Measurements from ENCODE around the gene HINT2. TPM values are rescaled to one million over a fixed set of nuclear protein-coding genes. Genes with fewer than 3 reads are reported as not detected.

The HINT2 gene
- total RNA-seq, 1 donor from 2014 or later, result 24.4 TPM

- no peak for DNase-seq (ENCODE audit: low read depth)
Observed at GRCh38 chr9:35778496-35778895, 36.3 kb downstream of the HINT2 start.

DNA sequence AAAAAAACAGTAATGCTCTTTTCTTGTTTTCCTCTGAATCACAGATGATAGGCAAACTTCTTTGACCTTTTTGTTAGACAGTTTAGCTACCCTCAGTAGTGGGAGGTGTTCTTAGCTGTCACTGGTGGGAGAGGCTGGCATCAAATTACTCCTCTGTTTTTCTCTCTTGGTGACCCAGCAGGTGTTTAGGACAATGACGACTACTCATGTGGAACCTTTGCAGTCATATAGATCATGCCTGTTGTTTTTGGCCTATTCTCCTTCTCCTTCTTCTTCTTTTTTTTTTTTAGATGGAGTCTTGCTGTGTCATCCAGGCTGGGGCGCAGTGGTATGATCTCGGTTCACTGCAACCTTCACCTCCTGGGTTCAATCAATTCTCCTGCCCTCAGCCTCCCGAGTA, 38.8 kb downstream of the HINT2 start:
- peak; percentile 17 for DNase-seq (ENCODE audit: low read depth)

DNA sequence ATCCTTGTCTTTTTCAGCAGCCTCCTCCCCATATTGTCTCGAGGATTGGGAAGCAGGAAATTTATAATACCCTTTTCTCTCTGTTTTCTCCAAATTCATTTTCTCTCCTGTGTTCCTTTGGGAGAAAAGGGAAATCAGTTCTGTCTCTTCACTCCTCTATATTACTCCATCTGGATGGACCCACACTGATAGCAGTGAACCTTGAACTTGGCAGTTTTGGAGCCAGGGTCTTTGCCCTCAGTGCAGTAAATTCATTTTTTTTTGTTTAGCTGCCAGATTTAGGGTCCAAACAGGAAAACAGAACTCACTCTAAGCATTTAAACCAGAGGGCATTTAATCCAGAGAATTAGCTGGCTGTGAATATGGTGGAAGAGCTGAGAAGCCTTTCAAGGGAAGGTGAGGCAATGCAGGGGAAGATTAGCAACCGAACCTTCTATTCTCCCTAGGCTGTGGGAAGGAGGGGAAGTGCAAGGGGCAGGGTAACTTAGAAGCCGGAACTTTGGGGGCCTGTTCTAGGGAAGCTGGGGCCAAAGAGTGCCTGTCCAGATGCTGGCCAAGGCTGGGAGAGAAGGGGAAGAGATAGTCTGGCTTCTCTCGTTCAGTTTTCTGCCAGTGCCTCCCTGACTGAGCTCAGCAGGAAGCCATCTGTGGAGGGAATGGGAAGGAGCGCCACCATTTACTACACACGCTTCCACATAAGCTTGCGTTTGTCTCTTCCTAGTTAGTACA, 39.8 kb downstream of the HINT2 start:
- DNase-seq (ENCODE audit: low read depth), result no peak

DNA sequence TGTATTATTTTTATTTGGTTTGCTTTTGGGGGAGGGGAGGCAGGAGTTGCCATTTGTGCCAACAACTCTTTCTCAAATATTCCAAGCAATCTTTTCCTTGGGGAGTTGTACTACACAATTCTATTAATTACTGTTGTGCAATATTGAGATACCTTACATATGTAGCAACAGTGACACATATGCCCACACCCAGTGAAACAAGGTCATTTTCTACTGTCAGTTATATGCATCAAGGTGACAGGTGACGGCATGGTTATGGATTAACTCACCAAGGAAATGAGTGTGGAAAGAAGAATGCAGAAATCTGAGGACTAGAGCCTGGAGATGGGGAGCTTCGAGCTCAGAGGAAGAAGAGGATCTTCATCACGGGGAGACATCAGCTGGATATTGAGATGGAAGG, 42.9 kb downstream of the HINT2 start:
- no peak for DNase-seq (ENCODE audit: low read depth)

GRCh38 chr9:35771534-35771933, 43.3 kb downstream of the HINT2 start:
- no peak for DNase-seq (ENCODE audit: low read depth)

DNA sequence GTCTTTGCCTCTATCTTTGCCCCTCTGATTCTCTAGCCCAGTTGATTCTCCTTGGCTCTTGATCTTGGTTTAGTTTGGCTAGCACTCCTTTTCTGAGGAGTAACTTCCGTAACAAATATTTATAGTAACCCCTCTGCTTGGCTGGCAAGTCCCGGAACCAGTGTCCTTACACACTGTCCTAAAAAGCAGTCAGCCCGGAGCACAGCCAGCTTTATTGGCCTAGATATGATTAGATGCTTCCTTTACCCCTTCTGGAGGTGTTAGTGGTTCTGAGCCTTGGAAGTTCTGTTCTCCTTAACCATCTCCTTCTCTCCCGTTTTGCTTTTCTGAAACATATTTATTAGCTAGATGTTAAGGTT, 43.8 kb downstream of the HINT2 start:
- DNase-seq (ENCODE audit: low read depth), result no peak

DNA sequence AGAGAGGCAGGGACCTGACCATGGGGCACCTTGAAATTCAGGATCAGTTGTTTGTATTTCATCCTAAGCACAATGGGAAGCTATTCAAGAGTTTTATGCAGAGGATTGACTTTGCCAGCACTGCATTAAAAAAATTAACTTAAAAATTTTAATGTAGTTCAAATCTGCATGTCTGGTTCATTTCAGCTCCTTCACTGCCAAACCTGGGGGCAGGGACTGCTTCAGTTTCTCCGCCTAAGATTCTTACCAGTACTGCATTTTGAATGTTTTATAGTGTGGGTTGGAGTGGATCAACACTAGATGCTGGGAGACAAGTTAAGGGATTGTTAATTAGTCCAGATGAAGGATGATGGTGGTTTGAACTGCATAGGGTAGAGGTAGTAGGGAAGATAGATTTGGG, 45.1 kb downstream of the HINT2 start:
- no peak for DNase-seq (ENCODE audit: low read depth)

GRCh38 chr9:35767458-35767857, 47.4 kb downstream of the HINT2 start:
- no peak for DNase-seq (ENCODE audit: low read depth)

- no peak for DNase-seq (ENCODE audit: low read depth)
Observed at GRCh38 chr9:35766997-35767396, 47.8 kb downstream of the HINT2 start.

DNA sequence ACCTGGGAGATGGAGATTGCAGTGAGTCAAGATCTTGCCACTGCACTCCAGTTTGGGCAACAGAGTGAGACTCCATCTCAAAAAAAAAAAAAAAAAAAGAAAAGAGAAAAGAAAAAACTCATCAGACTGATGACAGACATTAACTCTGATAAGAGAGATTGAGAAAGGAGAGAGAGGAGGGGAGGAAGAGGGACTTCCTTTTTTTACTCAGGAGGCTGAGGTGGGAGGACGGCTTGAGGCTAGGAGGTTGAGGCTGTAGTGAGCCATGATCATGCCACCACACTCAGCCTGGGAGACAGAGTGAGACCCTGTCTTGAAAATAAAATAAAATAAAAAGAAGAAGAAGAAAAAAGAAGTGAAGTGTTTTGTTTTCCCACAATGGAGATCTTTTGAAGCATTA, 51.0 kb downstream of the HINT2 start:
- DNase-seq (ENCODE audit: low read depth), result no peak

DNA sequence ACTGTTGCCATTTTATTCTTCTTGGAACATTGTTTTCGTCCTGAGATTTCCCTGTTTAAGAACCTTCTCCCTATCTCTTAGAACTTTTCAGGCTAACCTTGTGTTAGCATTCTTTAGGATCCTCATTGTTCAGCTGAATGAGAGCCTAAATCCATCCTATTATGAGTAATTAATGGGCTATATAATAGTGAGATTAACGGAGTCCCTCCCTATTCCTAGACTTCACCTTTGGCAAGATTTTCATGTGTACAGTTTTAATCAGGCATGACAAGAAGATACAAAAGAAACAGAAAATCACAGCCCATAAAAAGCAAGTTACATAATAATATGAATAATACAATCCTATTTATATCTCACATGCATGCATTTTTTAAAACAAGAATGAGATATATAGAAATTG, 51.7 kb downstream of the HINT2 start:
- DNase-seq (ENCODE audit: low read depth), result no peak

Other genes with a start within 250 kb of the HINT2 start
- 63.5 and 76.8 TPM in 2 replicates for gene TESK1, start 209.8 kb downstream of the HINT2 start, total RNA-seq
- gene CD72, start 196.6 kb downstream of the HINT2 start, total RNA-seq, result 2.2 TPM in 2 replicates
- gene SIT1, start 164.1 kb downstream of the HINT2 start, total RNA-seq, result not detected in 2 replicates
- gene RMRP, start 157.0 kb downstream of the HINT2 start, total RNA-seq, result 1,100 and 3,603 TPM in 2 replicates
- gene CCDC107, start 156.8 kb downstream of the HINT2 start, total RNA-seq, result 9.8 and 14.0 TPM in 2 replicates
- gene ARHGEF39, start 149.8 kb downstream of the HINT2 start, total RNA-seq, result not detected in 2 replicates
- 0.10 TPM in 1 of 2 replicates, not detected in the other for gene CA9, start 141.1 kb downstream of the HINT2 start, total RNA-seq
- gene TPM2, start 125.1 kb downstream of the HINT2 start, total RNA-seq, result 13,316 and 13,583 TPM in 2 replicates
- gene TLN1, start 82.8 kb downstream of the HINT2 start, total RNA-seq, result 219 and 242 TPM in 2 replicates
- 69.1 and 79.9 TPM in 2 replicates for gene CREB3, start 82.4 kb downstream of the HINT2 start, total RNA-seq
- gene GBA2, start 65.8 kb downstream of the HINT2 start, total RNA-seq, result 31.9 and 34.4 TPM in 2 replicates
- gene RGP1, start 65.8 kb downstream of the HINT2 start, total RNA-seq, result 15.5 and 17.3 TPM in 2 replicates
- not detected in 2 replicates for gene MSMP, start 60.8 kb downstream of the HINT2 start, total RNA-seq
- gene NPR2, start 23.5 kb downstream of the HINT2 start, total RNA-seq, result 8.2 and 17.3 TPM in 2 replicates
- 3.4 TPM in 2 replicates for gene SPAG8, start 2.8 kb downstream of the HINT2 start, total RNA-seq
- gene FAM221B, start 13.7 kb upstream of the HINT2 start, total RNA-seq, result not detected in 2 replicates
- gene TMEM8B, start 14.2 kb upstream of the HINT2 start, total RNA-seq, result 6.8 and 8.8 TPM in 2 replicates
- gene OR13J1, start 55.4 kb upstream of the HINT2 start, total RNA-seq, result not detected in 2 replicates
- gene HRCT1, start 91.2 kb upstream of the HINT2 start, total RNA-seq, result 0.37 and 1.5 TPM in 2 replicates
- gene SPAAR, start 94.4 kb upstream of the HINT2 start, total RNA-seq, result not detected in 2 replicates
- gene OR2S2, start 143.1 kb upstream of the HINT2 start, total RNA-seq, result not detected in 2 replicates
- gene RECK, start 221.9 kb upstream of the HINT2 start, total RNA-seq, result 9.8 and 11.1 TPM in 2 replicates

Data from myocyte (in vitro differentiated cells).